Measurements from ENCODE around the gene OR7C1.

DNA sequence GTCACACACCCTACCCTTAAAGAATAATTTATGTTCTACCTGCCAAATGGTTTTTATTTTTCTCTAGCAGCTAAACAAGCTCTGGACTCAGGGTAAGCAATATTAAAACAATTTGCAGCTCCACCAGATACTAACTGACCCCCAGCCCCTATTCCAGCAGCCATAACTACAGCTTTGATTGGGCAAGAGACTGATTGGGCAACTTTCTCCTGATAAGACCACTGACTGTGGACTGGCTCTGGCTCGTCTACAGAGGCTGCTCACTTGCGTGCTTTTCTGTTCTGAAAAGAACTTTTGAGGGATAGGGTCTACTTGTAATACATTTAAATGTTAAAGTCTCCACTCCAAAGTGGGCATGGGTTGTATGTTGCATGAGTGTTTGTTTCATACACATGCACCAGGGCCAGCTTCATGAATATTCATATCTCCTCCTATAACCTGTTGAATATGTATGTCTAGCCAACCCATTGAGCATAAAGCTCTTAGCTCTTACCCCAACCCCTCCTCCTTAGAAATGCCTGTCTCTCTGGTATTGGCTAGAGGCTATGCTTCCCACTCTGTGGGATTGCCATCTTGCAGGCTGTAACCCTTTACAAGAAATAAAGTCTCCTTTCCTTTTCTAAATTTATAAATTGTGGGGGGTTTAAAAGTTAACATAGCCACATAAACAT, 19.9 kb downstream of the OR7C1 start:
- TF ChIP-seq, protein P1, sequence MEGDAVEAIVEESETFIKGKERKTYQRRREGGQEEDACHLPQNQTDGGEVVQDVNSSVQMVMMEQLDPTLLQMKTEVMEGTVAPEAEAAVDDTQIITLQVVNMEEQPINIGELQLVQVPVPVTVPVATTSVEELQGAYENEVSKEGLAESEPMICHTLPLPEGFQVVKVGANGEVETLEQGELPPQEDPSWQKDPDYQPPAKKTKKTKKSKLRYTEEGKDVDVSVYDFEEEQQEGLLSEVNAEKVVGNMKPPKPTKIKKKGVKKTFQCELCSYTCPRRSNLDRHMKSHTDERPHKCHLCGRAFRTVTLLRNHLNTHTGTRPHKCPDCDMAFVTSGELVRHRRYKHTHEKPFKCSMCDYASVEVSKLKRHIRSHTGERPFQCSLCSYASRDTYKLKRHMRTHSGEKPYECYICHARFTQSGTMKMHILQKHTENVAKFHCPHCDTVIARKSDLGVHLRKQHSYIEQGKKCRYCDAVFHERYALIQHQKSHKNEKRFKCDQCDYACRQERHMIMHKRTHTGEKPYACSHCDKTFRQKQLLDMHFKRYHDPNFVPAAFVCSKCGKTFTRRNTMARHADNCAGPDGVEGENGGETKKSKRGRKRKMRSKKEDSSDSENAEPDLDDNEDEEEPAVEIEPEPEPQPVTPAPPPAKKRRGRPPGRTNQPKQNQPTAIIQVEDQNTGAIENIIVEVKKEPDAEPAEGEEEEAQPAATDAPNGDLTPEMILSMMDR (conservative IDR thresholded peaks at IDR 0.05; ENCODE audit: low read depth in 2 of 2) = no peak
- TF ChIP-seq EZH2 (IDR thresholded peaks at IDR 0.05; ENCODE audit: low read depth, unreplicated experiment) (no peak), POLR2AphosphoS5 (IDR thresholded peaks at IDR 0.05; ENCODE audit: low read depth) (no peak), EZH2phosphoT487 (IDR thresholded peaks at IDR 0.05; ENCODE audit: unreplicated experiment) (no peak)

All from GM23338 (cell line).